SK-N-SH treated with all-trans-retinoic acid at 6 μM for 48 hours (cell line): Measurements from ENCODE around the gene CASZ1.

Source experiments
- ATAC-seq: fragments of 200-7000 bp; cut with Tn5 transposase; 3 replicates; pipeline ENCODE4 v1.9.1; 2020; ENCODE audit warnings: mild to moderate bottlenecking, moderate library complexity
- ARNTL ChIP-seq: fragments of 450-650 bp; formaldehyde crosslinking; IDR thresholded peaks from 2 replicates; pipeline ENCODE4 v1.5.0; 2020; ENCODE audit warnings: low read depth, mild to moderate bottlenecking, moderate library complexity, borderline replicate concordance
- BACH2 ChIP-seq: fragments of 250-450 bp; sonication (Bioruptor Pico); IDR thresholded peaks from 2 replicates; pipeline ENCODE4 v1.9.0; 2021; ENCODE audit warnings: mild to moderate bottlenecking, borderline replicate concordance
- CREB5 ChIP-seq: fragments of 250-450 bp; sonication (Bioruptor Pico); IDR thresholded peaks from 2 replicates; pipeline ENCODE4 v1.5.1; 2020; ENCODE audit warnings: low read depth, mild to moderate bottlenecking, moderate library complexity
- CSDC2 ChIP-seq: fragments of 250-450 bp; sonication (Bioruptor Pico); IDR thresholded peaks from 2 replicates; pipeline ENCODE4 v1.5.0; 2020; ENCODE audit warnings: mild to moderate bottlenecking, moderate library complexity
- GLIS3 ChIP-seq: fragments of 250-450 bp; sonication (Bioruptor Pico); IDR thresholded peaks from 2 replicates; pipeline ENCODE4 v1.5.0; 2020; ENCODE audit warnings: mild to moderate bottlenecking, moderate library complexity
- OSR1 ChIP-seq: fragments of 250-450 bp; sonication (Bioruptor Pico); IDR thresholded peaks from 2 replicates; pipeline ENCODE4 v1.8.0; 2022; ENCODE audit warnings: moderate library complexity, mild to moderate bottlenecking, inconsistent platforms
- PATZ1 ChIP-seq: fragments of 250-450 bp; sonication (Bioruptor Pico); IDR thresholded peaks from 2 replicates; pipeline ENCODE4 v1.8.0; 2020; ENCODE audit warnings: mild to moderate bottlenecking, moderate library complexity, borderline replicate concordance
- PPARA ChIP-seq: fragments of 250-450 bp; sonication (Bioruptor Pico); IDR thresholded peaks from 2 replicates; pipeline ENCODE4 v1.5.0; 2020; ENCODE audit warnings: mild to moderate bottlenecking, borderline replicate concordance
- RARB ChIP-seq: fragments of 250-450 bp; sonication (Bioruptor Pico); IDR thresholded peaks from 2 replicates; pipeline ENCODE4 v1.8.0; 2021; ENCODE audit warnings: mild to moderate bottlenecking, moderate library complexity
- SNAI2 ChIP-seq: fragments of 250-450 bp; sonication (Bioruptor Pico); IDR thresholded peaks from 2 replicates; pipeline ENCODE4 v1.5.0; 2020; ENCODE audit warnings: mild to moderate bottlenecking, moderate library complexity
- TCF4 ChIP-seq: fragments of 250-450 bp; sonication (Bioruptor Pico); IDR thresholded peaks from 2 replicates; pipeline ENCODE4 v1.8.0; 2021; ENCODE audit warnings: mild to moderate bottlenecking, moderate library complexity, borderline replicate concordance
- TSHZ2 ChIP-seq: fragments of 250-450 bp; sonication (Bioruptor Pico); IDR thresholded peaks from 2 replicates; pipeline ENCODE4 v1.5.0; 2020; ENCODE audit warnings: mild to moderate bottlenecking, moderate library complexity
- ZC3H10 ChIP-seq: fragments of 250-450 bp; sonication (Bioruptor Pico); IDR thresholded peaks from 2 replicates; pipeline ENCODE4 v1.5.1; 2021; ENCODE audit warnings: mild to moderate bottlenecking, moderate library complexity
- ZFP3 ChIP-seq: fragments of 250-450 bp; sonication (Bioruptor Pico); IDR thresholded peaks from 2 replicates; pipeline ENCODE4 v1.5.0; 2020; ENCODE audit warnings: mild to moderate bottlenecking, moderate library complexity
- ZFP30 ChIP-seq: fragments of 450-650 bp; formaldehyde crosslinking; IDR thresholded peaks from 2 replicates; pipeline ENCODE4 v1.5.0; 2022; ENCODE audit warnings: mild to moderate bottlenecking, moderate library complexity
- ZNF70 ChIP-seq: fragments of 450-650 bp; formaldehyde crosslinking; IDR thresholded peaks from 2 replicates; pipeline ENCODE4 v1.5.0; 2020; ENCODE audit warnings: mild to moderate bottlenecking, moderate library complexity
- ZNF8 ChIP-seq: fragments of 450-650 bp; formaldehyde crosslinking; IDR thresholded peaks from 2 replicates; pipeline ENCODE4 v1.5.0; 2020; ENCODE audit warnings: mild to moderate bottlenecking, moderate library complexity
- TF ChIP-seq, protein P1 (sequence below): fragments of 250-450 bp; sonication (Bioruptor Pico); IDR thresholded peaks from 2 replicates; pipeline ENCODE4 v1.8.0; 2021; ENCODE audit warnings: low read depth, mild to moderate bottlenecking, moderate library complexity, borderline replicate concordance

Gene CASZ1

DNA sequence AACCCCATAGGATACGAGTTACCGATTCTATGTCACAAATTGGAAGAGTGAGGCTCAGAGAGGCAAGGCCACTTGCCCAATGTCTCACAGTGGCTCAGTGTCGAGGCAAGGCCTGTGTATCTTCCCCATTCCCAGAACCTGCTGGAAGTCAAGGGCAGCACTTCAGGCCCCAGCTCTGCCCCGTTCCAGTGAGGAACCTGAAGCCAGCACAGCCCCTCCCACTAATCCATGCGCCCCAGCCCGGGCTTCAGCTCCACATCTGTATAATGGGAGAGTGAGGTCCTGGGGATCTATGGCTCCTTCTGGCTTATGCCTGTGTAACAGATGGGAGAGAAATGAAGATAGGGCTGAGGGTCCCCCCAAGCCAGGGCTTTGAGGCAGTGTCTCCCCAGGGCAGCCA lies 56.3 kb downstream of the CASZ1 start:
- ATAC-seq, result no peak

GRCh38 chr1:10739589-10739988 lies 56.9 kb downstream of the CASZ1 start:
- ATAC-seq, result no peak
- TF ChIP-seq CREB5 (CRISPR knock-in tag), result no peak
- TF ChIP-seq BACH2 (CRISPR knock-in tag), result no peak
- TF ChIP-seq TSHZ2, result no peak
- TF ChIP-seq ZNF70, result no peak
- no peak for TF ChIP-seq ZFP30 (CRISPR knock-in tag)
- no peak for TF ChIP-seq PATZ1
- no peak for TF ChIP-seq ZC3H10
- TF ChIP-seq SNAI2 (CRISPR knock-in tag), result no peak
- no peak for TF ChIP-seq RARB

More for the DNA sequence above, 56.3 kb downstream of the CASZ1 start:
- TF ChIP-seq TCF4 (CRISPR knock-in tag), result no peak
- no peak for TF ChIP-seq ARNTL (CRISPR knock-in tag)
- TF ChIP-seq ZFP30 (CRISPR knock-in tag), result no peak
- TF ChIP-seq PATZ1, result no peak
- no peak for TF ChIP-seq ZFP3 (CRISPR knock-in tag)
- TF ChIP-seq BACH2 (CRISPR knock-in tag), result no peak
- TF ChIP-seq ZC3H10, result no peak
- no peak for TF ChIP-seq PPARA (CRISPR knock-in tag)
- TF ChIP-seq CREB5 (CRISPR knock-in tag), result no peak
- TF ChIP-seq ZNF70, result no peak
- no peak for TF ChIP-seq OSR1
- no peak for TF ChIP-seq RARB
- TF ChIP-seq, protein P1, sequence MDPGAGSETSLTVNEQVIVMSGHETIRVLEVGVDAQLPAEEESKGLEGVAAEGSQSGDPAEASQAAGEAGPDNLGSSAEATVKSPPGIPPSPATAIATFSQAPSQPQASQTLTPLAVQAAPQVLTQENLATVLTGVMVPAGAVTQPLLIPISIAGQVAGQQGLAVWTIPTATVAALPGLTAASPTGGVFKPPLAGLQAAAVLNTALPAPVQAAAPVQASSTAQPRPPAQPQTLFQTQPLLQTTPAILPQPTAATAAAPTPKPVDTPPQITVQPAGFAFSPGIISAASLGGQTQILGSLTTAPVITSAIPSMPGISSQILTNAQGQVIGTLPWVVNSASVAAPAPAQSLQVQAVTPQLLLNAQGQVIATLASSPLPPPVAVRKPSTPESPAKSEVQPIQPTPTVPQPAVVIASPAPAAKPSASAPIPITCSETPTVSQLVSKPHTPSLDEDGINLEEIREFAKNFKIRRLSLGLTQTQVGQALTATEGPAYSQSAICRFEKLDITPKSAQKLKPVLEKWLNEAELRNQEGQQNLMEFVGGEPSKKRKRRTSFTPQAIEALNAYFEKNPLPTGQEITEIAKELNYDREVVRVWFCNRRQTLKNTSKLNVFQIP (CRISPR knock-in tag), result no peak
- no peak for TF ChIP-seq CSDC2 (CRISPR knock-in tag)
- TF ChIP-seq TSHZ2, result no peak
- TF ChIP-seq ZNF8, result no peak
- no peak for TF ChIP-seq GLIS3
